Caki2 (cell line): Measurements from ENCODE around the gene ANKRD36C. TPM values are rescaled to one million over a fixed set of nuclear protein-coding genes. Genes with fewer than 3 reads are reported as not detected.
"Not testable (repeated sequence)": the region's sequence is repeated elsewhere in the genome, so short reads cannot be mapped to it uniquely, and the experiment has no call there.

ENCODE experiments used
- DNase-seq: peaks from one replicate; pipeline ENCODE4 v3.0.0-alpha.2; 2015; ENCODE audit warnings: low read depth
- in situ Hi-C: cut with HindIII; loops from 2 replicates; pipeline ENCODE4 v1.10.0; 2016; ENCODE audit warnings: low sequenced_read_pairs, low pct_unique_long_range_greater_than_20kb, mixed read lengths
- total RNA-seq: library from RNA; depleted of rRNA; stranded (reverse); fragments of >200 nt; shearing (Covaris generic); gene quantifications from 2 replicates; pipeline ENCODE4 v1.2.3, GENCODE V29; 2014; ENCODE audit warnings: low replicate concordance

The ANKRD36C gene
- total RNA-seq, 1 experiment from 2014 or later: 7.9 TPM

GRCh38 chr2:96010320-96011128 lies 18.9 kb upstream of the ANKRD36C start:
- in situ Hi-C loops: not testable (repeated sequence)

DNA sequence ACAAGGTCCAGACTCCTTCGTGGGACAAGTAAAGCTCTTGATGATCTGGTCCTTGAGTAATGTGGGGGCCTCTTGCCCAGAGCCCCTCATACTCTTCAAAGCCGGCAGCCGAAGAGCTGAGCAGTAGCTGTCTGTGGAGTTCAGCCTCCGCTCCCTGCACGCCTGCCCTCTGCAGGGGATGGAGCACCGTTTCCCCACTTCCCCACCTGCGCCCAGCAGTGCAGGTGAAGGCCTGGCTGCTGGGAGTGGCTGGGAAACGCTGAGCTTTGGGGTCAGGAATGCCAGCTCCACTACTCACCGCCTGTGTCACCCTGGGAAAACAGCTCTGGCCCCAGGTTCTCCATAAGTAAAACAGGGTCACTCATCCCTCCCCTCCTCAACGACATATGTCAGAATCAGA lies 18.2 kb upstream of the ANKRD36C start:
- in situ Hi-C loops, DNase-seq: not testable (repeated sequence)

More at GRCh38 chr2:96010320-96011128, 18.9 kb upstream of the ANKRD36C start:
- peak; percentile 73 for DNase-seq

DNA sequence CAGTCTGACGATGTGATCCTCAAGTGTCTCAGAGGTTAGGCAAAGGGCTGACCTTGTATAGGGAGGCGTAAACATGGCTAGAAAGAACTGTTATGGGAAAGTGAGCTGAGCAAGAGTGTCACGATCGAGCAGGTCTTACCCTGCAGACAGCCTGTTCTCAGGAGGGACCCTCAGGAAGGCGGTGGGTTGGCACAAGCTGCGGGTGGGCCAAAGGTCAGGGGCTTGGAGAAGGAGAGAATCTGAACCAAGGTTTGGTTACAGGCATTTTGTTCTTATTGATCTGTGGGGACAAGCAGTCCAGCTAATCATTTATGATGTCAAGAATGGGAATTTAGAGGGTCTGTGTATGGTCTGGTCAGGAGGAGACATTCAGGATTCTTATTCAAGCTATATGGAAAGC lies 16.4 kb upstream of the ANKRD36C start:
- in situ Hi-C loops, DNase-seq: not testable (repeated sequence)

DNA sequence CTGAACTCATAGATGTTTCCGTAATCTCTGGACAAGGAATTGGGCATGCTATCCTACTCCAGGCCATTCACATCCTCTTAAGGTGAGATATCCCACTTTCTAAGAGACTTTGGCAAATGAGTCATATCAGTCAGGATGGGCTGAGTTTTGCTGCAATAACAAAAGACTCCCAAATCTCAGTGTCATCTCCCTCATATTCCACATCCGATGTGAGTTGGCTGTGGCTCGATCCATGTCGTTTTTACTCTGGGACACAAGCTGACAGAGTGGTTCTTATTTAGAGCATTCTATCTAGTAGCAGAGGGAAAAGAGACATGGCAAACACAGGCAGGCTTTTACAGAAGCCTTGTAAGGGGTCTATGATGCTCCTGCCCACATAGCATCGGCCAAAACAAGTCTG lies 14.6 kb upstream of the ANKRD36C start:
- DNase-seq, in situ Hi-C loops: not testable (repeated sequence)

- peak; percentile 77 for DNase-seq
- in situ Hi-C loops: not testable (repeated sequence)
These were observed 1.1 kb upstream of the ANKRD36C start for GRCh38 chr2:95992520-95993272.

DNA sequence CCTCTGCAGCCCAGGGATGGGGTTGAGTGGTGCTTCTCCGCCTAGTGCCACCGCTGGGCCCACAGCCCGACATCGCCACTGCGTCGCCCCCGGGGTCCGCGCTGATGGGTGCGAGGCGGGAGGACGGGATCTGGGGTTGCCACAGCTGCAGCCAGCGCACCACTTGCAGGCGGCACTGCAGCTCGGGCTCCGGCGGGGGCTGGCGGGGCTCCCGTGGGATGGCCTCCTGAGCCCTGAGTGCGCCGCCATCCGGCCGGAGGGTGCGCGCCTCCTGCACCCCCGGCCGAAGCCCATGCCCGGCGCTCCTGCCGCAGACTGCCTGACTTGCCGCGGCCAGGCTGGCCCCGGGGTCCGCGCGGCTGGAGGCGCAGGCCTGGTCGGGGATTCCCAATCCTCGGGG lies 478 bp upstream of the ANKRD36C start:
- in situ Hi-C loops, DNase-seq: not testable (repeated sequence)

DNA sequence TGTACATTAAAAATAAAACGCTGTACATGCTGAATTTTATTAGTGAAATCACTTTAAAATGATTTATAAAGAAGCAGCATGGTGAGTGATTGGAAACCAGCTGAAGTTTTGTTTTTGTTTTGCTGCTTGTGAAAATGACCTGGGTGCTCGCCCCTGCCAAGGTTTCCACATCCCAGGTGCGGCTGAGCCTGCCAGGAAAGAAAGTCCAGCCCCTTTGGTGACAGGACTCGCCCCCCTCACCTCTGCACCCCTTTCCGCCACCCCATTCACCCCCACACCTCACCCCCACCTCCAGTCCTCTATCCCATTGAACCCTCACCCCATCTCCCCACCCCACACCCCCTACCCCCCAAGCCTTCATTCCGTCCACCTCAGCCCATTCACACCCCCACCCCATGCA lies 740 bp downstream of the ANKRD36C start:
- DNase-seq, in situ Hi-C loops: not testable (repeated sequence)

- DNase-seq, in situ Hi-C loops: not testable (repeated sequence)
These were observed 40.0 kb downstream of the ANKRD36C start for GRCh38 chr2:95951662-95952061.

DNA sequence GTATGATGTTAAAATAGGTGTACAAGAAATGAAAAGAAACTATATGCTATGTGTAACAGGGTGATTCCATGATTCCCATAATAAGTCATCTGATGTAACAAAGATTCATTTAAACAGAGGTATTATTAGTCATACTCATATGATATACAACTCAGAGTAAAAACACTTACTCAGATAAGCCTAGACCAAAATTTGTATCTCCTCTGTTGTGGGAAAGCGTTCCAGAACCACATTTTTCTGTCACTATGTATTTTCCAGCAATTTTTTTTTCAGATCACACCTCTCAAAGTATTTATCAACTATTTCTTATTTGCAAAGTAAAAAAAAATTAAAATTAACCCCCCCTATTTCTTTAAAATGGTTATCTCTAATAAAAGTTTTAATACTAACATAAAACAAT lies 43.6 kb downstream of the ANKRD36C start:
- in situ Hi-C loops, DNase-seq: not testable (repeated sequence)

DNA sequence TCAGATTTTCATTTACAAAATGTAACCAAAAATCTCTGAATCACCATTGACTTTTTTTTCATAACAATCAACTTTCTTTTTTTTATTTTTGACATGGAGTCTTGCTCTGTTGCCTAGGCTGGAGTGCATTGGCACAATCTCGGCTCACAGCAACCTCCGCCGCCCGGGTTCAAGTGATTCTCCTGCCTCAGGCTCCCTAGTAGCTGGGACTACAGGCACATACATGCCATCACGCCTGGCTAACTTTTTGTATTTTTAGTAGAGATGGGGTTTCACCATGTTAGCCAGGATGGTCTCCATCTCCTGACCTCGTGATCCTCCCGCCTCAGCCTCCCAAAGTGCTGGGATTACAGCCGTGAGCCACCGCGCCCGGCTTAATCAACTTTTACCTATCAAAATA lies 51.7 kb downstream of the ANKRD36C start:
- DNase-seq, in situ Hi-C loops: not testable (repeated sequence)

DNA sequence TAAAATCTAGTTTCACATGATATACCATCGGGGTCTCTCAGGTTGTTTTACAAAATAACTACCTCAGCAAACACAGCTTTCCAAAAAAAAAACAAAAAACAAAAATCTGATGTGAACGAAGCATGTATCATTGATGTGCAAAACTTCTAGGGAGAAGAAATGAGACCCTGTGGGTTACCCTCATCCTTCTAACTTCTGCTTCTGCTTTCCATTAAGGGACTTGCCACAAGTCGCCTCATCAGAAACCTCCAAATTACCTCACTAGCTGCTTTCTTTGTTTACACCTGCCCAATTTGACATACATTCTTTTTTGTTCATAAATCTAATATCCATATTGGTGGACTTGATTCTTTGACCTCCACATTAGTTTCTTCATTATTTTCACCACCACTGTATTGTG lies 60.9 kb downstream of the ANKRD36C start:
- DNase-seq, in situ Hi-C loops: not testable (repeated sequence)

DNA sequence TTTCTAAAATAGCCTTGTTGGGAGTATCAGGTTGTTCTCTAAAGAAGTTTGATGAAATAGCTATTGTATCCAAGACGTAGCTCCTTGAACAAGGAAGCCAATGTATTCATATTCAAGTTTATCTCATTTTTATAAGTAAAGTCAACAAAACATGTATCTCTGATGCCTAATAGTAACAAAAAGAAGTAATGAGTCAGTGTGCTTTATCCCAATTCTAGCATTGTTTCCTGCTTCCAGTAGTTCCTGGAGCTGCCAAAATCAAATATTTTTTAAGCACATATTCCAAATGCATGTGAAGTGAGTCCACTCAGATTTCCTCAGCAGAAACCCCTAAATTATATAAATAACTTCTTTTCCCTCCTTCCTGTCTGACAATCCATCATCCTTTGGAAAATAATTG lies 74.6 kb downstream of the ANKRD36C start:
- in situ Hi-C loops, DNase-seq: not testable (repeated sequence)

DNA sequence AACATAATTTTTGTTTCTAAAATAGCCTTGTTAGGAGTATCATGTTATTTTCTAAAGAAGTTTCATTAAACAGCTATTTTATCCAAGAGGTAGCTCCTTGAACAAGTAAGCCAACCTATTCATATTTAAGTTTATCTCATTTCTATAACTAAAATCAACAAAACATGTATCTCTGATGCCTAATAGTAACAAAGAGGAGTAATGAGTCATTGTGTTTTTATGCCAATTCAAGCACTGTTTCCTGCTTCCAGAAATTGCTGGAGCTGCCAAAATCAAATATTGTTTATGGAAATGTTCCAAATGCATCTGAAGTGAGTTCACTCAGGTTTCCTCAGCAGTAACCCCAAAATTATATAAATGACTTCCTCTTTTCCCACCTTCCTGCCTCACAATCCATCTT lies 76.5 kb downstream of the ANKRD36C start:
- in situ Hi-C loops, DNase-seq: not testable (repeated sequence)

- in situ Hi-C loops: not testable (repeated sequence)
- DNase-seq: peak; percentile 48
These were observed 80.2 kb downstream of the ANKRD36C start for GRCh38 chr2:95911431-95911830.

DNA sequence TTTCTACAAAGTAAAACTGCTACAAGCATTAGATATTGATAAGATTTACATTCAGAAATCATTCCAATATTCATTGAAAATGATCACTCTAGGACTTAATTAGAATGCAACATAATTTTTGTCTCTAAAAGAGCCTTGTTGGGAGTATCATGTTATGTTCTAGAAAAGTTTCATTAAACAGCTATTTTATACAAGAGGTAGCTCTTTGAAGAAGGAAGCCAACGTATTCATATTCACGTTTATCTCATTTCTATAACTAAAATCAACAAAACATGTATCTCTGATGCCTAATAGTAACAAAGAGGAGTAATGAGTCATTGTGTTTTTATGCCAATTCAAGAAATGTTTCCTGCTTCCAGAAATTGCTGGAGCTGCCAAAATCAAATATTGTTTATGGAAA lies 97.2 kb downstream of the ANKRD36C start:
- DNase-seq, in situ Hi-C loops: not testable (repeated sequence)

- in situ Hi-C loops, DNase-seq: not testable (repeated sequence)
These were observed 123.7 kb downstream of the ANKRD36C start for GRCh38 chr2:95867929-95868328.

DNA sequence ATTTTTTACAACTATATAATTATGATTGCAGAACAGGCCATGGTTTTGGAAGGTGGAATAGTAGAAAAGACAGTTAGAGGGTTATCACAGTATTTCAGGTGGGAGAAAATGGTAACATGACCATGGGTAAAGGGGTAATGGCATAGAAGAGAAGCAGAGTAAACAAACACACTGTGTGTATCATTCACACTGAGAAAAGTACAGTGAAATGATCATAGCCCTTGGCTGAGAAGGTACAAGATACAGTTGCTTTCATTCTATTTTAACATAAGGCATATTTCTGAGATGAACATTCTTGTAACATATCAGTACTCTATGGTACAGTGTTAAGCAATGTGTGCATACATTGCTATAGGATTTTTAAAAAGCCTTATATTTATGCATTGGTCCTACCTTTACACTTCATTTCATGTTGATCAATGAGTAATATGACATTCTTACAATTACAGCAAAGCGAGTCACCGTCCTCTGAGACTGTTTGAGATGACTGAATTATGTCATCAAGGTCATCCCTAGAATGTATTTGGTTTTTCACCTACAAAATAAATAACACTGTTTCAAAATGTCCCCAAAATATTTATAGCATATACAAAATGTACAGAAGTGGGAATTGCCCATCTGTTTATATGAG lies 124.5 kb downstream of the ANKRD36C start:
- DNase-seq, in situ Hi-C loops: not testable (repeated sequence)

DNA sequence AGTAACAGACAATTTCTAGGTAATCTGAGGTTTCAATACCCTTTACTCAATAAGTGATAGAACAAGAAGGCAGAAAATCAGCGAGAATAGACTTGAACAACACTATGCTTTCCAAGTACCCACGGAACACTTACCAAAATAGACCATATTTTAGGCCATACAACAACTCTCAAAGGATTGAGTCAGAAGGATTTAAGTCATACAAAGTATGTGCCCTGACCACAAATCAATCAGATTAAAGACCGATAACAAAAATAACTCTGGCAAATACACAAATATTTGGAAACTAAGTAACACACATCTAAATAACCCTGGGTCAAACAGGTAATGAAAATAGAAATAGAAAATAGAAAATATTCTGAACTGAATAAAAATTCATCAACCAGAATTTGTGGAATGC lies 129.5 kb downstream of the ANKRD36C start:
- DNase-seq, in situ Hi-C loops: not testable (repeated sequence)

DNA sequence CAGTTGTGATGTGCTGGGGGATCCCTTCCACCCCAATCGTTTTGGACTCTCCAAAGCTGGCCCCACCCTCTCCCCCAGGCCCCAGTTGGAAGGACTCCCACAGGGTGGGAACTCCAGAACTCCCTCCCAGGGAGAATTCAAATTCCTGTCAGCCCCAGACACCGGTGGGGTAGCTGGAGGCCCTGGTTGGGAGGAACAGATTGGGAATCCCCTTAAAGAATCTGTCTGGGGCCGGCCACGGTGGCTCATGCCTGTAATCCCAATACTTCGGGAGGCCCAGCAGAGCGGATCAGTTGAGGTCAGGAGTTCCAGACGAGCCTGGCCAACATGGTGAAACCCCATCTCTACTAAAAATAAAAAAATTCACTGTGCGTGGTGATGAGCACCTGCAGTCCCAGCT lies 155.5 kb downstream of the ANKRD36C start:
- in situ Hi-C loops: no loop called here
- DNase-seq: no peak
